Stimulated activated memory B cell treated with anti-CD40 and anti-IgM and Interleukin-4, amounts not matched to agents 10 μg/mL and 1 μg/mL and 100 μg/mL, for 72 hours (primary cell): ENCODE measurements around the gene ZBTB11.
"Not testable (repeated sequence)": the region's sequence is repeated elsewhere in the genome, so short reads cannot be mapped to it uniquely, and the experiment has no call there.

Experiments
- ATAC-seq: fragments of 150-1000 bp; cut with Tn5 transposase; 2 replicates; pipeline ENCODE4 v1.10.0; 2021
- H3K27ac Mint-ChIP-seq: one replicate; pipeline ENCODE4 v1.8.0; 2022; ENCODE audit warnings: mild to moderate bottlenecking, mixed read lengths
- H3K27me3 Mint-ChIP-seq: one replicate; pipeline ENCODE4 v1.8.0; 2022; ENCODE audit warnings: mixed read lengths
- H3K36me3 Mint-ChIP-seq: one replicate; pipeline ENCODE4 v1.8.0; 2022; ENCODE audit warnings: mixed read lengths
- H3K4me1 Mint-ChIP-seq: one replicate; pipeline ENCODE4 v1.8.0; 2022; ENCODE audit warnings: mixed read lengths
- H3K4me3 Mint-ChIP-seq: one replicate; pipeline ENCODE4 v1.8.0; 2022; ENCODE audit warnings: mild to moderate bottlenecking, moderate library complexity, mixed read lengths
- H3K9me3 Mint-ChIP-seq: one replicate; pipeline ENCODE4 v1.8.0; 2022; ENCODE audit warnings: mixed read lengths

Gene ZBTB11

DNA sequence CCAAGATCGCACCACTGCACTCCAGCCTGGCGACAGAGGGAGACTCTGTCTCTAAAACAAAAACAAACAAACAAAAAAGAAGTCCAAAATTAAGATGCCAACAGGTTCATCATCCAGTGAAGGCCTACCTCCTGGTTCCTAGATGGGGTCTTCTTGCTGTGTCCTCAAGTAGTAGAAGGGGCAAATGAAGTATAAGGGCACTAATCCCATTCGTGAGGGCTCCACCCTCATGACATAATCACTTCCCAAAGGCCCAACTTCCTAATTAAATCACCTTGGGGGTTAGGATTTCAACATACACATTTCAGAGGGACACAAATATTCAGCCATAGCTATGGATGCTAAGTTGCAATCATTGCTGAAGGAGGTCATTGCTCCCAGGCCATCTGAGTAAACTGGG, 57.2 kb downstream of the ZBTB11 start:
- no peaks in the 10 kb centered on the region for H3K4me1 Mint-ChIP-seq
- no peak overlapping the region for H3K27ac Mint-ChIP-seq
- no peaks in the 10 kb centered on the region for H3K27me3 Mint-ChIP-seq
- H3K36me3 Mint-ChIP-seq = peaks cover 2% of the 10 kb centered on the region
- ATAC-seq = no peak
- H3K4me3 Mint-ChIP-seq = no peak overlapping the region
- H3K9me3 Mint-ChIP-seq = peaks cover under 1% of the 10 kb centered on the region

DNA sequence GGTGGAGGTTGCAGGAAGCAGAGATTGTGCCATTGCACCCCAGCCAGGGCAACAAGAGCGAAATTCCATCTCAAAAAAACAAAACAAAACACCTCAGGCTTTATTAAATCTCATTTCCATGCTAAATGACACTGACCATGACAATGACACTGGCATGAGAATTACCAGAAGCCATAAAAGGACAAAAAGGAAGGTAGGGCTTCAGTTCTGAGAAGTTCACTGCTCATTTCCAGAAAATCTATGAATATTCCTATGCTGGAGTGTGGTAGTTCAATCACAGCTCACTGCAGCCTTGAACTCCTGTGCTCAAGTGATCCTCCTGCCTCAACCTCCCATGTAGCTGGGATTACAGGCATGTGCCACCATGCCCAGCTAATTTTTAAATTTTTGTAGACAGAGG, 58.2 kb downstream of the ZBTB11 start:
- H3K9me3 Mint-ChIP-seq = no peaks in the 10 kb centered on the region
- H3K4me3 Mint-ChIP-seq = no peak overlapping the region
- H3K36me3 Mint-ChIP-seq = no peaks in the 10 kb centered on the region
- ATAC-seq = no peak
- H3K27me3 Mint-ChIP-seq = no peaks in the 10 kb centered on the region
- H3K27ac Mint-ChIP-seq = no peak overlapping the region
- H3K4me1 Mint-ChIP-seq = peaks cover under 1% of the 10 kb centered on the region

DNA sequence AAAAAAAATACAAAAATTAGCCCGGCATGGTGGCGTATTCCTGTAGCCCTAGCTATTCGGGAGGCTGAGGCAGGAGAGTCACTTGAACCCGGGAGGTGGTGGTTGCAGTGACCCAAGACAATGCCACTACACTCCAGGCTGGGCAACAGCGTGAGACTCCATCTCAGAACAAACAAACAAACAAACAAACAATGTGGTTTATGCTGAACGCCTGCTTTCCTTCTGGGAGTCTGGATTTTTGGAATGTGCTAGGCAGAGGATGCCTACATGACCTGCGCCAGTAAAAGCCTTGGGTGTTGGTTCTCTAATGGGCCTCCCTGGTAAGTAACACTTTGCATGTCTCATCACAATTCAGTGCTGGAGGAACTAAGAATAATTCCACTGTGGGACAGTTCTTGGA, 59.5 kb downstream of the ZBTB11 start:
- peaks cover 12% of the 10 kb centered on the region for H3K4me1 Mint-ChIP-seq
- no peak overlapping the region for H3K27ac Mint-ChIP-seq
- H3K9me3 Mint-ChIP-seq = no peaks in the 10 kb centered on the region
- ATAC-seq = no peak
- H3K27me3 Mint-ChIP-seq = no peaks in the 10 kb centered on the region
- H3K36me3 Mint-ChIP-seq = no peaks in the 10 kb centered on the region
- H3K4me3 Mint-ChIP-seq = no peak overlapping the region

DNA sequence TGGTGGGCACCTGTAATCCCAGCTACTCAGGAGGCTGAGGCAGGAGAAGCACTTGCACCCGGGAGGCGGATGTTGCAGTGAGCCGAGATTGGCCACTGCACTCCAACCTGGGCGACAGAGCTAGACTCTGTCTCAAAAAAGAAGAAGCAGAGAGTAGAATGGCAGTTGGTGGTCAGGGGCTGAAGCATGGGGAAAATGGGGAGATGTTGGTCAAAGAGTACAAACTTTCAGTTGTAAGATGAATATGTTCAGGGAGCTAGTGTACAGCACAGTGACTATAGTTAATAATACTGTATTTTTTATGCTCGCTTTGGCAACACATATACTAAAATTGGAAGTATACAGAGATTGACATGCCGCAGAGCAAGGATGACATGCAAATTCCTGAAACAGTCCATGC, 61.4 kb downstream of the ZBTB11 start:
- Mint-ChIP-seq H3K4me3 (no peak overlapping the region), H3K36me3 (no peaks in the 10 kb centered on the region), H3K27me3 (no peaks in the 10 kb centered on the region), H3K9me3 (no peaks in the 10 kb centered on the region), H3K27ac (no peak overlapping the region), H3K4me1 (peaks cover 18% of the 10 kb centered on the region)
- no peak for ATAC-seq

DNA sequence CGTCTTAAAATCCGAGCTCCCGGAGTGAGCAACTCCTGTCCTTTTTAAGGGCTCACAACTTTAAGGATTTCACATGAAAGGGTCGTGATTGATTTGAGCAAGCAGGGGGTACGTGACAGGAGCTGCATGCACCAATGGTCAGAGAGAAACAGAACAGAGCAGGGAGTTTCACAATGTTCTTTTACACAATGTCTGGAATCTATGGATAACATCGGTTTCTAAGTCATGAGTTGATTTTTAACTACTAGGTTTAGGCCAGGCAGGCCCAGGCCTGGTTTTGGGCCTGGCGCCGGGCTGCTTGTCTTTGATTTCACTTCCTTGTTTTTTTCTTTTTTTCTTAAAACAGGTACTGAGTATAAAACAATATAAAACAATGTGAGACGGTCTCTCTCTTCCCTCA, 63.9 kb downstream of the ZBTB11 start:
- peaks cover 18% of the 10 kb centered on the region for H3K4me1 Mint-ChIP-seq
- H3K4me3 Mint-ChIP-seq, ATAC-seq, H3K36me3 Mint-ChIP-seq, H3K9me3 Mint-ChIP-seq, H3K27me3 Mint-ChIP-seq: not testable (repeated sequence)
- peak overlapping the region; percentile 86 for H3K27ac Mint-ChIP-seq

DNA sequence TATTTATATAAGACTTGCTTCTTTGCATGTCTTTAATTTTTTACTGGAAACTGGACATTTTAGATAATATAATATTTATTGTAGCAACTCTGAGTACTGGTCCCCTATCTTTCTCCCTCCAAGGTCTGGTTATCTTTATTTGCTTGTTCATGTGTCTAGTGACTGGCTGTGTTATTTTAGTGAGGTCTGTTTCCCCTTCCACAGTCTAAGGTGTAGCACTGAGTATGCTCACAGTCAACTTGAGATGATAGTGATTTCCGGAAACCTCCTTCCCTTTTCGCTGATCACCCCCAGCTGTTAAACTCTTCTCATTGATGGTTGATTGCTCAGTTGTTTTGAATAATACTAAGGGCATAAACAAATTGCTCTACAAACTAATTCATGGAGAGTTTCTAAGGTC, 65.9 kb downstream of the ZBTB11 start:
- Mint-ChIP-seq H3K27ac (no peak overlapping the region), H3K4me1 (peaks cover 18% of the 10 kb centered on the region), H3K27me3 (no peaks in the 10 kb centered on the region), H3K9me3 (no peaks in the 10 kb centered on the region), H3K4me3 (no peak overlapping the region), H3K36me3 (no peaks in the 10 kb centered on the region)
- peak; percentile 67 for ATAC-seq

DNA sequence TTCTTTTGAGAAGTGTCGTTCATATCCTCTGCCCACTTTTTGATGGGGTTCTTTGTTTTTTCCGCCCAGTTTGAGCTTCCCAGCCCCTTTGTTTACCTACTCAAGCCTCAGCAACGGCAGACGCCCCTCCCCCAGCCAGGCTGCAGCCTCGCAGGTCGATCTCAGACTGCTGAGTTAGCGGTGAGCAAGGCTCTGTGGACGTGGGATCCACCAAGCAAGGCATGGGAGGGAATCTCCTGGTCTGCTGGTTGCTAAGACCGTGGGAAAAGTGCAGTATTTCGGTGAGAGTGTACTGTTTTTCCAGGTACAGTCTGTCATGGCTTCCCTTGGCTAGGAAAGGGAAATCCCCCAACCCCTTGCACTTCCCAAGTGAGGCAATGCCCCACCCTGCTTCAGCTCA, 71.5 kb downstream of the ZBTB11 start:
- not testable (repeated sequence) for H3K9me3 Mint-ChIP-seq, ATAC-seq, H3K4me3 Mint-ChIP-seq, H3K4me1 Mint-ChIP-seq, H3K36me3 Mint-ChIP-seq, H3K27me3 Mint-ChIP-seq, H3K27ac Mint-ChIP-seq

DNA sequence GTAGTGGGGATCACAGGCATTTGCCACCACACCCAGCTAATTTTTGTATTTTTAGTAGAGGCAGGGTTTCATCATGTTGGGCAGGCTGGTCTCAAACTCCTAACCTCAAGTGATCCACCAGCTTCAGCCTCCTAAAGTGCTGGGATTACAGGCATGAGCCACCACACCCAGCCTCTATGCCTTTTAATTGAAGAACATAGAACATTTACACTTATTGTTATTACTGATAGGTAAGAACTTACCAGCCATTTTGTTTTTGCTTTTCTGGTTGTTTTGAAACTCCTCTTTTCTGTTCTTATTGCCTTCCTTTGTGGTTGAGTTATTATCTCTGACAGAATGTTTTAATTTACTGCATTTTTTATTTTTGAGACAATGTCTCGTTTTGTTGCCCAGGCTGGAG, 73.7 kb downstream of the ZBTB11 start:
- Mint-ChIP-seq H3K9me3 (peaks cover 3% of the 10 kb centered on the region), H3K27ac (no peak overlapping the region), H3K4me3 (no peak overlapping the region), H3K27me3 (no peaks in the 10 kb centered on the region), H3K36me3 (peaks cover 4% of the 10 kb centered on the region), H3K4me1 (no peaks in the 10 kb centered on the region)
- no peak for ATAC-seq

DNA sequence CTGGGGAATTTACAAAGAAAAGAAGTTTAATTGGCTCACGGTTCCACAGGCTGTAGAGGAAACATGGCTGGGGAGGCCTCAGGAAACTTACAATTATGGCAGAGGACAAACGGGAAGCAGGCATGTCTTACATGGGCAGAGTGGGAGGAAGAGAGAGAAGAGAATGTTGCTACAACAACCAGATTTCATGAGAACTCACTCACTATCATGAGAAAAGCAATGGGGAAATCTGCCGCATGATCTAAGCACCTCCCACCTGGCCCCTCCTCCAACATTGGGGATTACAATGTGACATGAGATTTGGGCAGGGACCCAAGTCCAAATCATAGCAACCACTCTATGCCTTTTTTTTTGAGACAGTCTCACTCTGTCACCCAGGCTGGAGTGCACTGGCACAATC, 74.2 kb downstream of the ZBTB11 start:
- H3K4me3 Mint-ChIP-seq = no peak overlapping the region
- no peaks in the 10 kb centered on the region for H3K4me1 Mint-ChIP-seq
- peaks cover 5% of the 10 kb centered on the region for H3K36me3 Mint-ChIP-seq
- no peaks in the 10 kb centered on the region for H3K27me3 Mint-ChIP-seq
- H3K27ac Mint-ChIP-seq = no peak overlapping the region
- no peak for ATAC-seq
- peaks cover 3% of the 10 kb centered on the region for H3K9me3 Mint-ChIP-seq
